DMS53 treated with DMSO at 0.1 percent for 48 hours (cell line): Measurements from ENCODE around the gene HPS5.

ENCODE experiments used
- DNase-seq: peaks from one replicate; lab custom pipeline; 2025; ENCODE audit not compliant: unreplicated experiment; lab: John Stamatoyannopoulos, UW

The HPS5 gene

GRCh38 chr11:18243783-18244362, 78.1 kb downstream of the HPS5 start:
- DNase-seq = peak; percentile 53

GRCh38 chr11:18239655-18240054, 82.3 kb downstream of the HPS5 start:
- DNase-seq = no peak

- no peak for DNase-seq
Measured at GRCh38 chr11:18236664-18237356, 85.1 kb downstream of the HPS5 start, which contains the start of gene SAA4. SAA4 (minus strand) TSS chr11:18236802; CDS start chr11:18235926, 876 bp downstream.

- no peak for DNase-seq
Measured at GRCh38 chr11:18235394-18236334, 86.3 kb downstream of the HPS5 start.

- no peak for DNase-seq
Measured at GRCh38 chr11:18233912-18234311, 88.0 kb downstream of the HPS5 start.

- no peak for DNase-seq
Measured at GRCh38 chr11:18230859-18231258, 91.1 kb downstream of the HPS5 start.

- DNase-seq = no peak
Measured at GRCh38 chr11:18229501-18229900, 92.4 kb downstream of the HPS5 start.
